H1 (cell line): ENCODE results near the gene REM2. TPM values are rescaled to one million over a fixed set of nuclear protein-coding genes. Genes with fewer than 3 reads are reported as not detected.

Experiments
- ASH2L ChIP-seq: fragments of 200-600, 300-600 bp; sonication (generic); IDR thresholded peaks from one replicate; pipeline ENCODE4 v1.7.1; 2017; ENCODE audit warnings: low read length
- FOSL1 ChIP-seq: IDR thresholded peaks from 2 replicates; pipeline ENCODE4 v1.6.1; 2011; ENCODE audit warnings: mild to moderate bottlenecking, low read depth, low read length, moderate library complexity; ENCODE audit not compliant: insufficient read depth
- KDM5A ChIP-seq: fragments of 200-600 bp; IDR thresholded peaks from 2 replicates; pipeline ENCODE4 v1.7.1; 2012; ENCODE audit warnings: mild to moderate bottlenecking, low read length, inconsistent platforms, mixed read lengths
- RAD21 ChIP-seq, 2 experiments: IDR thresholded peaks in 1 of 2; conservative IDR thresholded peaks in 1 of 2; 2 replicates each; pipeline ENCODE4 v1.6.1; 2011; ENCODE audit warnings: low read depth in 2 of 2, low read length in 2 of 2, improper control_type of control experiment in 1 of 2, inconsistent platforms in 1 of 2, mild to moderate bottlenecking in 1 of 2, moderate library complexity in 1 of 2
- SP1 ChIP-seq: IDR thresholded peaks from 2 replicates; pipeline ENCODE4 v1.6.1; 2011; ENCODE audit warnings: low read depth, low read length
- SP4 ChIP-seq: IDR thresholded peaks from 2 replicates; pipeline ENCODE4 v1.6.1; 2012; ENCODE audit warnings: low read length, inconsistent platforms
- TAF1 ChIP-seq: IDR thresholded peaks from 2 replicates; pipeline ENCODE4 v1.6.1; 2011; ENCODE audit warnings: mild to moderate bottlenecking, low read depth, low read length
- TCF12 ChIP-seq: IDR thresholded peaks from 2 replicates; pipeline ENCODE4 v1.6.1; 2011; ENCODE audit warnings: low read depth, mild to moderate bottlenecking, low read length
- polyA plus RNA-seq, 7 experiments: library from polyadenylated mRNA; depleted of rRNA in 3 of 7; stranded (reverse) in 5 of 7; unstranded in 2 of 7; fragments of >200 nt in 5 of 7; fragments of 200-250 nt in 2 of 7; gene quantifications; 1 replicate in 5 of 7; 2 replicates in 1 of 7; 4 replicates in 1 of 7; pipeline versions ENCODE4 v1.2.1 to v1.2.3, GENCODE V29; 2011 to 2013; ENCODE audit warnings: missing spikeins in 2 of 7, mixed read lengths in 2 of 7
- total RNA-seq: library from RNA; stranded (reverse); fragmentation: NEBNext Ultra II Directional; extraction: Animal tissue kit (Norgen Biotek cat#: 25700); gene quantifications from 2 replicates; pipeline ENCODE4 v1.2.1, GENCODE V29; 2021
- TF ChIP-seq, protein P1 (sequence below): IDR thresholded peaks from 2 replicates; pipeline ENCODE4 v1.6.1; 2012; ENCODE audit warnings: inconsistent platforms
- TF ChIP-seq, protein P2 (sequence below): IDR thresholded peaks from 2 replicates; pipeline ENCODE4 v1.6.1; 2011; ENCODE audit warnings: low read depth, mild to moderate bottlenecking, low read length; ENCODE audit not compliant: insufficient read depth

REM2 gene
- total and polyA plus RNA-seq, 2 of the 8 experiments (the other 6 are each of a cell fraction or from before 2014, with no cell fraction given) = 1.00 to 1.1 TPM

DNA sequence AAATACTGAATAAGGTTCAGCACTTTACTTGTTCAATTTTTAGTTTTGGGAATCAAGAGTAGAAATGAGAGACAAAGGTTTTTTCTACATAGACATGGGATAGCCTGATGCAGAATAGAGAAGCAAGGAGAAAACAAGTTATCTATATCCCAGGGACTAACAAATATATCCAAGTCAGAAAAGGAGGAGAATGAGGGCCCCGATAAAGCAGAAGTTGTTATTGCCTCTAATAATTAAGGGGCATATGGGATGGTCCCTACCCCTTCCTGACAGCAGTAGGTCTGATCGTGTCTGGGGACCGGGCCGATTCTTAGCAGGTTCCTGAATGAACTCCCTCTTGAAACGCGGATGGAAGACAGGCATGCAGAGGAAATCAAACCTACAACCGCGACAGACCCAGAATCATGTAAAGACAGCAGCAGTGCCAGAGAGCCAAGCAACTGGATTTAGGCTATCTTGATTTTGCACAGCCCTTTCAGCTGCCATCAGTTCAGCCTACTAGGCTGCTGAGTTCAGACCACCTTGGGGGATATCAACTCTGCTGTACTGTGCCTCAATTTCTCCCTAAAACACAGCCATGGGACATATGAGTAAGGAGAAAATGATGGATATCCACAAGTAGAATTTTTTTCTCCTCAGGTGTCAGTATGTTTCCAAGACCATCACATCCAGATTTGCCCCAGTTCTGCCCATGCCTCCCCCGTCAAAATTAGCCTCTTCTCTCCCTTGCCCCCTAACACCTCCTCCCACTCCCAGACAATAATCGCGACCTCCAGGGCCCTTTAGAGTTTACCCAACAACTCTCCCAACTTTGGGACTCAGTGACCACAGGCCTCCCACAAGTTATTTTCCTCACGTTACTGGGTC lies 45.4 kb downstream of the REM2 start (continued):
- TF ChIP-seq TCF12 (no peak), TAF1 (no peak), SP4 (no peak), KDM5A (no peak), SP1 (no peak), RAD21 (IDR thresholded peaks at IDR 0.05 in 1 of 2, conservative IDR thresholded peaks at IDR 0.05 in 1 of 2; ENCODE audit: low read depth in 2 of 2, low read length in 2 of 2) (no peak), ASH2L (no peak), FOSL1 (no peak)
- TF ChIP-seq, protein P1, sequence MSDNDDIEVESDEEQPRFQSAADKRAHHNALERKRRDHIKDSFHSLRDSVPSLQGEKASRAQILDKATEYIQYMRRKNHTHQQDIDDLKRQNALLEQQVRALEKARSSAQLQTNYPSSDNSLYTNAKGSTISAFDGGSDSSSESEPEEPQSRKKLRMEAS = no peak
- TF ChIP-seq, protein P2, sequence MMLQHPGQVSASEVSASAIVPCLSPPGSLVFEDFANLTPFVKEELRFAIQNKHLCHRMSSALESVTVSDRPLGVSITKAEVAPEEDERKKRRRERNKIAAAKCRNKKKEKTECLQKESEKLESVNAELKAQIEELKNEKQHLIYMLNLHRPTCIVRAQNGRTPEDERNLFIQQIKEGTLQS = no peak
